ENCODE results near the gene ADRA2A.

DNA sequence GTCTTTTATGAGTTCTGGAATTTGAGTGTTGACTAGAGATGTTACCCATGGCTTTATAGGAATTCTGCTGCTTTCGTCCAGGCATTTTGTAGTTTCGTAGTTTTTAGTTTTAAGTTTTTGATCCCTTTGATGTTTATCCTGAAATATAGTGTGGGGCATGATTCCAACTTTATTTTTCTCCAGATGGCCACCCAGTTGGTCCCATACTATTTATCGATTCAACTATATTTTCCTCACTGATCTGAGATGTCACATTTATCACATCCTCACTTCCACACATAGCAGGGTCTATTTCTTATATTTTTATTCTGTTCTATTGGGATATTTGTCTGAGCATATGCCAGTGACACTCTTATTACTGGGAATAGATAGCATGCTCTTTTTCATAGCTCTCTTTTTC lies 33.9 kb downstream of the ADRA2A start:
- TF ChIP-seq POLR2A (IDR thresholded peaks at IDR 0.05): no peak
- TF ChIP-seq, protein P1, sequence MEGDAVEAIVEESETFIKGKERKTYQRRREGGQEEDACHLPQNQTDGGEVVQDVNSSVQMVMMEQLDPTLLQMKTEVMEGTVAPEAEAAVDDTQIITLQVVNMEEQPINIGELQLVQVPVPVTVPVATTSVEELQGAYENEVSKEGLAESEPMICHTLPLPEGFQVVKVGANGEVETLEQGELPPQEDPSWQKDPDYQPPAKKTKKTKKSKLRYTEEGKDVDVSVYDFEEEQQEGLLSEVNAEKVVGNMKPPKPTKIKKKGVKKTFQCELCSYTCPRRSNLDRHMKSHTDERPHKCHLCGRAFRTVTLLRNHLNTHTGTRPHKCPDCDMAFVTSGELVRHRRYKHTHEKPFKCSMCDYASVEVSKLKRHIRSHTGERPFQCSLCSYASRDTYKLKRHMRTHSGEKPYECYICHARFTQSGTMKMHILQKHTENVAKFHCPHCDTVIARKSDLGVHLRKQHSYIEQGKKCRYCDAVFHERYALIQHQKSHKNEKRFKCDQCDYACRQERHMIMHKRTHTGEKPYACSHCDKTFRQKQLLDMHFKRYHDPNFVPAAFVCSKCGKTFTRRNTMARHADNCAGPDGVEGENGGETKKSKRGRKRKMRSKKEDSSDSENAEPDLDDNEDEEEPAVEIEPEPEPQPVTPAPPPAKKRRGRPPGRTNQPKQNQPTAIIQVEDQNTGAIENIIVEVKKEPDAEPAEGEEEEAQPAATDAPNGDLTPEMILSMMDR (IDR thresholded peaks at IDR 0.05): no peak
